ENCODE results near the gene C2CD4C.
"Not testable (repeated sequence)": the region's sequence is repeated elsewhere in the genome, so short reads cannot be mapped to it uniquely, and the experiment has no call there.

The C2CD4C gene

GRCh38 chr19:362154-362553 is 46.8 kb downstream of the C2CD4C start:
- no peak for FAIRE-seq

- no peak for FAIRE-seq
Observed at GRCh38 chr19:359653-359925, 49.4 kb downstream of the C2CD4C start.

- FAIRE-seq = not testable (repeated sequence)
Observed at GRCh38 chr19:355536-355935, 53.4 kb downstream of the C2CD4C start.
